ENCODE data around the gene CNTN4. TPM values are rescaled to one million over a fixed set of nuclear protein-coding genes. Genes with fewer than 3 reads are reported as not detected.

Gene CNTN4
- total and polyA plus RNA-seq, 2 donors (not counting 3 experiments of a cell fraction or from before 2014, with no cell fraction given) = not detected

DNA sequence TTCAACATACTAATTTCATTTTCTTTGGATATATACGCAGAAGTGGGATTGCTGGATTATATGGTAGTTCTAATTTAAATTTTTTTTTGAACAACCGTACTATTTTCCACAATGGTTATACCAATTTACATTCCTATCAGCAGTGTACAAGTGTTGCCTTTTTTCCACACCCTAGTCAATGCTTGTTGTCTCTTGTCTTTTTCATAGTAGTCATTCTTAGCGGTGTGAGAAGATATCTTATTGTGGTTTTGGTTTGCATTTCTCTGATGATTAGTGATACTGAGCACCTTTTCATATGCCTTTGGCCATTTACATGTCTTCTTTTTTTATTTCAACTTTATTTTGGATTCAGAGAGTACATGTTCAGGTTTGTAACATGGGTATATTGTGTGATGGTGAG lies 858.4 kb downstream of the CNTN4 start:
- Histone ChIP-seq H4K20me1 (replicated peaks; ENCODE audit: control insufficient read depth, extremely low read depth, insufficient read depth, low read length) (no peaks in the 10 kb centered on the region), H3K27ac (ENCODE audit: insufficient read depth, low read depth, low read length) (no peak overlapping the region), H3K4me3 (replicated peaks in 1 of 3; ENCODE audit: insufficient read depth in 1 of 3, low read depth in 1 of 3, low read length in 3 of 3) (no peak overlapping the region), H3K9me1 (replicated peaks; ENCODE audit: control insufficient read depth, extremely low read depth, insufficient read depth, low read length) (no peaks in the 10 kb centered on the region), H2AFZ (ENCODE audit: low read depth, low read length) (no peak overlapping the region), H3K4me2 (ENCODE audit: insufficient read depth, low read length) (no peak overlapping the region), H3K36me3 (ENCODE audit: control insufficient read depth in 2 of 2, extremely low read depth in 1 of 2, insufficient read depth in 2 of 2, low read length in 2 of 2) (no peaks in the 10 kb centered on the region), H3K9ac (replicated peaks; ENCODE audit: extremely low read depth, insufficient read depth, low read length) (no peak overlapping the region), H3K27me3 (ENCODE audit: control insufficient read depth in 2 of 2, insufficient read depth in 2 of 2, low read length in 2 of 2) (no peaks in the 10 kb centered on the region), H3K79me2 (ENCODE audit: control insufficient read depth, insufficient read depth, low read length) (no peaks in the 10 kb centered on the region), H3K4me1 (ENCODE audit: control insufficient read depth, extremely low read depth, insufficient read depth, low read length) (no peaks in the 10 kb centered on the region), H3K9me3 (replicated peaks; ENCODE audit: control insufficient read depth, insufficient read depth, low read length) (peaks cover 1% of the 10 kb centered on the region)
- dilution Hi-C loops (cut with MboI; ENCODE audit: extremely low pct_ligation_motif_present, low sequenced_read_pairs) (no loop called here), intact Hi-C loops (cut with micrococcal nuclease) (no loop called here)
- no TSS peak for BruUV-seq (replicated peaks)
- FAIRE-seq (no peak), DNase-seq (ENCODE audit: low read depth, low spot score) (no peak)
- CTCF ChIA-PET = no interaction called here
- TF ChIP-seq, protein P1, sequence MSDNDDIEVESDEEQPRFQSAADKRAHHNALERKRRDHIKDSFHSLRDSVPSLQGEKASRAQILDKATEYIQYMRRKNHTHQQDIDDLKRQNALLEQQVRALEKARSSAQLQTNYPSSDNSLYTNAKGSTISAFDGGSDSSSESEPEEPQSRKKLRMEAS (IDR thresholded peaks at IDR 0.05; ENCODE audit: insufficient read depth, insufficient read length) = no peak
- TF ChIP-seq GATA2 (IDR thresholded peaks at IDR 0.05; ENCODE audit: insufficient read depth, insufficient read length, low read depth, low read length) (no peak), FOS (IDR thresholded peaks at IDR 0.05; ENCODE audit: borderline replicate concordance, insufficient read depth, low read length) (no peak), JUN (IDR thresholded peaks at IDR 0.05; ENCODE audit: borderline replicate concordance, insufficient read depth, insufficient read length, low read depth) (no peak), POLR2A (IDR thresholded peaks at IDR 0.05; ENCODE audit: low read depth, low read length) (no peak), EZH2 (IDR thresholded peaks at IDR 0.05; ENCODE audit: borderline replicate concordance, low read depth, low read length, severe bottlenecking) (no peak), CTCF (IDR thresholded peaks at IDR 0.05; ENCODE audit: extremely low read depth in 1 of 2, insufficient read depth in 1 of 2, low read depth in 1 of 2, low read length in 2 of 2) (no peak), POLR2AphosphoS5 (IDR thresholded peaks at IDR 0.05; ENCODE audit: insufficient read depth, low read depth, low read length) (no peak), MYC (IDR thresholded peaks at IDR 0.05; ENCODE audit: low read depth, low read length) (no peak)
- POLR2A ChIA-PET = no interaction called here

Data from endothelial cell of umbilical vein (primary cell).